Activated T-cell treated with anti-CD3 and anti-CD28 coated beads, Interleukin-2, amount 50 U/mL, for 72 hours (primary cell): Measurements from ENCODE around the gene BUD31. TPM values are rescaled to one million over a fixed set of nuclear protein-coding genes. Genes with fewer than 3 reads are reported as not detected.
A peak's percentile ranks its signal among the peaks of the same experiment; 100 is the strongest.

Experiments used
- ATAC-seq, 2 donors: fragments of 150-1000 bp; cut with Tn5 transposase; replicated peaks in 1 of 2; 2 replicates each; pipeline ENCODE4 v1.10.0; 2021; ENCODE audit warnings: moderate library complexity in 2 of 2, mild to moderate bottlenecking in 1 of 2
- DNase-seq, 2 donors: peaks; one replicate each; pipeline ENCODE4 v3.0.0; 2021 to 2022; ENCODE audit warnings: mixed read lengths in 1 of 2
- H3K27ac Mint-ChIP-seq: one replicate; pipeline ENCODE4 v1.8.0; 2022; ENCODE audit warnings: mild to moderate bottlenecking, moderate library complexity, mixed read lengths
- H3K27me3 Mint-ChIP-seq: one replicate; pipeline ENCODE4 v1.8.0; 2022; ENCODE audit warnings: low read depth, mixed read lengths
- H3K36me3 Mint-ChIP-seq, 2 donors: one replicate each; pipeline ENCODE4 v1.8.0; 2022; ENCODE audit warnings: mixed read lengths in 2 of 2, mild to moderate bottlenecking in 1 of 2; ENCODE audit not compliant: insufficient read depth in 2 of 2
- H3K4me1 Mint-ChIP-seq: one replicate; pipeline ENCODE4 v1.8.0; 2022; ENCODE audit warnings: low read depth, mixed read lengths
- H3K4me3 Mint-ChIP-seq, 2 donors: one replicate each; pipeline ENCODE4 v1.8.0; 2022; ENCODE audit warnings: mild to moderate bottlenecking in 2 of 2, mixed read lengths in 2 of 2, moderate library complexity in 2 of 2
- H3K9me3 Mint-ChIP-seq, 2 donors: one replicate each; pipeline ENCODE4 v1.8.0; 2022; ENCODE audit warnings: mixed read lengths in 2 of 2
- total RNA-seq, 2 donors: library from RNA; stranded (reverse); gene quantifications; one replicate each; pipeline ENCODE4 v1.2.3, GENCODE V29; 2022

The BUD31 gene
- 100 to 1,000 TPM; 218 to 228 TPM for total RNA-seq

DNA sequence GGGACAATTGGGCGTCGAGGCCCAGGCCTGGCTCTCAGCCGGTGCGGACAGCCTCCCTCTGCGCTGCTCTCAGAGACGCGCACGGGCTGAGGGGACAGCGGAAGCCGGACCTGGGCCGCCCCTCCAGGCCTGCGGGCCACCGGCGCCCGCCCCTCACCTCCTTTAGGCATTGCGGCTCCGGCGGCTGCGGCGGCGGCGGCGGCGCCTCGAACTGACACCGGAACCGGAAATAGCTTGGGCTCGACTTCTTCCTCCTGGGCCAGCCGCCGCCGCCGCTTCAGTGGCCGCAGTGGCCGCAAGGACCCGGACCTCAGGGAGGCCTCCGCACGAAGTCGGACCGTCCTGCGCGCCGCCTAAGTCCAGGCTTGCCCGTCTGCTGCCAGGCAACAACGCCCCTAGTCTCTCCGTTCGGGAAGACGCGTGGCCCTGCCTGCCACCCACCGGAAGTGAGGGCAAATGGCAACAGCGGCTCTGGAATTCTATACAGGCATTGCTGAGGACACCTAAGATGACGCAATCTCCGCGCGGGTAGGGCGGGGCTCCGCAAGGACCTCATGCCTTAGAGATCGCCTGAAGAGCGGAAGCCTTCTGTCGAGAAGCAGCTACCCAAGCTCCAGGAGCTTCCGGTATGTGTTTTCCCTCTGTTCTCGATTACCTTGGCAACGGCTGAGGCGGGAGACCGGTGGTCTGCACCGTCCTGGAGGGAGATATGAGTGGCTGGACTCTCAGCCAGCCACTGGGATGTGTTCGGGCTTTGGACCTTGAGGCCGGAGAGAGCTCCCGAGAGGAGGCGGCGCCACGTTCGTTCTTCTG, at the start of gene BUD31, which contains the start of gene PDAP1:
Gene BUD31, plus strand, starts transcription at position 591 of the 813 bp plus-strand sequence. CDS start 2,124 bp downstream, outside the sequence.
Gene PDAP1, minus strand, starts transcription at position 219 of the 813 bp plus-strand sequence. Its CDS starts 49 bp downstream, at position 170.
- Mint-ChIP-seq H3K36me3 (peaks cover 22 to 27% of the 10 kb centered on the region in 2 donors), H3K27ac (peak within 1 kb of the TSS; percentile 94), H3K9me3 (no peaks in the 10 kb centered on the region), H3K4me3 (peak within 1 kb of the TSS; percentile 95), H3K27me3 (no peaks in the 10 kb centered on the region), H3K4me1 (peaks cover 52% of the 10 kb centered on the region)
- ATAC-seq (peak; percentile 88 to 89), DNase-seq (peak; percentile 90 to 95)

DNA sequence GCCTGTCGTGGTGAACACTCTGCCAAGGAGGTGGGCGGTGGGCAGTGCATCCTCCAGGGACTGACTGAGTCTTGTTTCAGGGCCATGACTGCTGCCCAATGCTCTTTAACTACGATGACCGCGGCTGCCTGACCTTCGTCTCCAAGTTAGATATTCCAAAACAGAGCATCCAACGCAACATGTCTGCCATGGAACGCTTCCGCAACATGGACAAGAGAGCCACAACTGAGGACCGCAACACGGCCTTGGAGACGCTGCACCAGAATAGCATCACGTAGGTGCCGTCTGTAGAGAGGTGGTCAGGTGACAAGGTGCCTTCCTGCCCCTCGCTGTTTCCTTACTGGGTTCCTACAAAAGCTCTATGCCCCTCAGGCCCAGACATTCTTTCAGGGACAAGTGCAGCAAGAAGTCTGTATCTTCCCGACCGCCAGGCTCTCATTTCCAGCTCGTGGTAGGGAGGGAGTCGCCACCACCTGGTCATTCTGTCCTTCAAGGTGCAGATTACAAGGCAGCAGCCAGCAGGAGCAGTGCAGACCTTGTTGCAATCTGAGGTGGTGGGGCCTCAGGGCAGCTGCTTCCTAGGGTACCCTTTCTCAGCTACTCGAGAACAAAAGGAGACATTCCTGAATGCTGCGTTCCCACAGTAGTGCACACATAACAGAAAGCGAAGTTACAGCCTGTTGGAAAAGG, 49.2 kb upstream of the BUD31 start:
- H3K4me3 Mint-ChIP-seq = no peak overlapping the region
- peaks cover 4 to 19% of the 10 kb centered on the region in 2 donors for H3K36me3 Mint-ChIP-seq
- H3K27ac Mint-ChIP-seq = no peak overlapping the region
- DNase-seq = no peak
- no peaks in the 10 kb centered on the region for H3K9me3 Mint-ChIP-seq
- H3K4me1 Mint-ChIP-seq = no peaks in the 10 kb centered on the region
- no peaks in the 10 kb centered on the region for H3K27me3 Mint-ChIP-seq
- ATAC-seq = no peak

DNA sequence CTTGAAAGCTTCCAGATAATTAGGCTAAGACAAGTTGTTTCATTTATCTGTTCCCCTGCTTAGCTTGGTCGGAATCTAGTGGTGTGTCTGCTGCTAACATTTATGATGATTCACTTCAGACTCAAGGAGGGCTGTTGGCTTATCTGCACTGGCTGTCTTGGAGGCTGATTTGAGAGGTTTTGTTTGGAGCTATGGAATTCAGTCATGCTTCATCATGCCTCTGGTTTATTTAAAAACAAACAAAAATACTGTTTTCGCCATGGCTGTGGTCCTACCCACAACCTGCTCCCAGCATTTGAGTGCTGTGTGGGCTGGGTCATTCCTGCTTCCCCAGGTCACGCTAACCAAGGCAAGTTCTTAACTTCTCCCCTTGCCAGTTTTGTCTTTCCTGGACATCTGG, 46.0 kb upstream of the BUD31 start:
- no peaks in the 10 kb centered on the region for H3K4me1 Mint-ChIP-seq
- no peak for ATAC-seq
- no peak overlapping the region for H3K27ac Mint-ChIP-seq
- no peaks in the 10 kb centered on the region for H3K27me3 Mint-ChIP-seq
- H3K4me3 Mint-ChIP-seq = no peak overlapping the region
- peaks cover 2 to 23% of the 10 kb centered on the region in 2 donors for H3K36me3 Mint-ChIP-seq
- H3K9me3 Mint-ChIP-seq = no peaks in the 10 kb centered on the region
- DNase-seq = no peak

DNA sequence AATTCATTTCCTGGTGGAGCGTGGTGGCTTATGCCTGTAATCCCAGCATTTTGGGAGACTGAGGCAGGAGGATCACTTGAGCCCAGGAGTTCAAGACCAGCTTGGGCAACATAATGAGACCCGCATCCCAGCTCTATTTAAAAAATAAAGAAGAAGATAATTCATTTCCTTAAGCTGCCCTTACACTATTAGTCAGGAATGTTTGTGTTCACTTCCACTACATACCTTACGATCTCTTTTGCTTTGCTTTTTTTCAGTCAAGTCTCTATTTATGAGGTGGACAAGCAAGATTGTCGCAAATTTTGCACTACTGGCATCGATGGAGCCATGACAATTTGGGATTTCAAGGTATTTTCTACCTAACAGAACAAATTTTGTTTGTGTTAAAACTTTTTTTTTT, 45.5 kb upstream of the BUD31 start:
- peaks cover 2 to 18% of the 10 kb centered on the region in 2 donors for H3K36me3 Mint-ChIP-seq
- H3K4me3 Mint-ChIP-seq = no peak overlapping the region
- no peak for DNase-seq
- H3K9me3 Mint-ChIP-seq = no peaks in the 10 kb centered on the region
- H3K27ac Mint-ChIP-seq = no peak overlapping the region
- H3K4me1 Mint-ChIP-seq = no peaks in the 10 kb centered on the region
- ATAC-seq = no peak
- H3K27me3 Mint-ChIP-seq = no peaks in the 10 kb centered on the region

DNA sequence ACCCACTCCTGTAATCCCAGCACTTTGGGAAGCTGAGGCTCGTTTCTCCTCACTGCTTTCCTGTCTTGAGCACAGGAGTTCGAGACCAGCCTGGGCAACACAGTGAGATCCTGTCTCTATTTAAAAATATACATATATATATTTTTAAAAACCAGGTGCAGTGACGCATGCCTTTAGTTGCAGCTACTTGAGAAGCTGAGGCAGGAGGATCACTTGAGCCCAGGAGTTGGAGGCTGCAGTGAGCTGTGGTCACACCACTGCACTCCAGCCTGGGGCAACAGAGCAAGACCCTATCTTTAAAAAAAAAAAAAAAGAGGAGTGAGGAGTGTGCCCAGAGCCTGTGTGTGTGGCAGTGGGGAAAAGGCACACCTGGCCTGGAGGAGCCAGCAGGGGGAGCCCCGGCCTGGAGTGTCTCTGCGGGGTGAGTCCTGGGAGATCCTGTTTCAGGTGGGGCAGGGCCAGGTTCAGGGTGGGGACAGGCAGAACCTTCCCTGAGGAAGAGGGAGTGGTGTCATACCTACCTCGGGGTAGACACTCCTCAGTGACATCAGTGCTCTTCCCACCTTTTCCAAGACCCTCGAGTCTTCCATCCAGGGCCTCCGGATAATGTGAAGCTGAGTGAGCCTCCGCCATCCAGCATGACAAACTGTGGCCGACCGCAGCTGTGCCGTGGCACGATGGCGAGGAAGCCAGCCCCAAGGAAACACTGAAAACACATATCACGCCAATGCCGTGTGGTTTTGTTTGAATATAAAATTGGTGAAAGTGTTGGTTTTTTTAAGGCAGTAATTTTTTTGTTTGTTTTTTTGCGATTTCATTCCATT, 43.2 kb upstream of the BUD31 start:
- peak; percentile 54 to 60 for DNase-seq
- ATAC-seq = peak; percentile 63 to 67
- Mint-ChIP-seq H3K36me3 (peaks cover 2 to 14% of the 10 kb centered on the region in 2 donors), H3K9me3 (no peaks in the 10 kb centered on the region), H3K4me1 (peaks cover 4% of the 10 kb centered on the region), H3K4me3 (no peak overlapping the region), H3K27ac (no peak overlapping the region), H3K27me3 (no peaks in the 10 kb centered on the region)

DNA sequence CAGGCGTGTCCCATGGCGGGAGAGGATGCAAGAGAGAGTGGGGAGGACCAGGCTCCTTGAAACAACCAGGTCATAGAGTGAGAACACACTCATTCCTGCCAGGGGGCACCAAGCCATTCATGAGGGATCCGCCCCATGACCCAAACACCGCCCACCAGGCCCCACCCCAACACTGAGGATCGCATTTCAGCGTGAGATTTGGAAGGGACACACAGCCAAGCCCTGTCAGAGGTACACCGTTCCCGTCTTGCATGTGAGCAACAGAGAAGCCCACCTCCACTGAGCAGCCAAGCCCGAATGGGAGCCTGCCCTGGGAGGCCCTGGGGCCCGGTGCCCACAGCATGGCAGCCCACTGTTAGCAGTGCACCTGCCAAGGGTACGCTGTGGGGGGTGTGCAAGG, 42.1 kb upstream of the BUD31 start:
- DNase-seq (no peak), ATAC-seq (no peak)
- H3K9me3 Mint-ChIP-seq = no peaks in the 10 kb centered on the region
- no peak overlapping the region for H3K27ac Mint-ChIP-seq
- peaks cover 0 to 14% of the 10 kb centered on the region in 2 donors for H3K36me3 Mint-ChIP-seq
- H3K27me3 Mint-ChIP-seq = no peaks in the 10 kb centered on the region
- peaks cover 4% of the 10 kb centered on the region for H3K4me1 Mint-ChIP-seq
- H3K4me3 Mint-ChIP-seq = no peak overlapping the region

DNA sequence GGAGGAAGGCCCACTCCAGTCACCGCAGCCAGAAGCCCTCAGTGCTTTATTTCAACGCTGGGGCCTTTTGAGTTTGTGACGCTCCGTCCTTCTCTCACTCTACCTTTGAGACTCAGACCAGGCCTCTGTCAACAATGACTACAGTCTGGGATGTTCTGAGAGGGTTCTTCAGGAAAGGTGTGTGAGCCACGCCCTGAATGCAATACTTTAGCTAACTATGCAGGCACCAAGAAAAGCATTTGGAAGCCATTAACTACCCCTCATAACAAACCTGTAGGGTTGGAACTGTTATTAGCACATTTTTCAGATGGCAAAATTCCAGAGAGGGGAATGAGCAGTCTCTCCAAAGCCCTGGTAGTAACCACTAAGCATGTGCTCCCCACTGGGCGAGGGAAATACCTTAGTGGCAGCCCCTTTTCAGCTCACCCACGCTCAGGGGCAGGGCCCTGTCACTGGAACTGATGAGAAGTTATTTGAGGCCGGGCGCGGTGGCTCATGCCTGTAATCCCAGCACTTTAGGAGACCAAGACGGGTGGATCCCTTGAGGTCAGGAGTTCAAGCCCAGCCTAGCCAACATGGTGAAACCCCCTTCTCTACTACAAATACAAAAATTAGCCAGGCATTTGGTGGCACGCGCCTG, 39.9 kb upstream of the BUD31 start:
- no peak overlapping the region for H3K27ac Mint-ChIP-seq
- peaks cover 12% of the 10 kb centered on the region for H3K4me1 Mint-ChIP-seq
- H3K27me3 Mint-ChIP-seq = no peaks in the 10 kb centered on the region
- no peak overlapping the region for H3K4me3 Mint-ChIP-seq
- no peak for ATAC-seq
- DNase-seq = no peak
- peaks cover 0 to 10% of the 10 kb centered on the region in 2 donors for H3K36me3 Mint-ChIP-seq
- no peaks in the 10 kb centered on the region for H3K9me3 Mint-ChIP-seq

DNA sequence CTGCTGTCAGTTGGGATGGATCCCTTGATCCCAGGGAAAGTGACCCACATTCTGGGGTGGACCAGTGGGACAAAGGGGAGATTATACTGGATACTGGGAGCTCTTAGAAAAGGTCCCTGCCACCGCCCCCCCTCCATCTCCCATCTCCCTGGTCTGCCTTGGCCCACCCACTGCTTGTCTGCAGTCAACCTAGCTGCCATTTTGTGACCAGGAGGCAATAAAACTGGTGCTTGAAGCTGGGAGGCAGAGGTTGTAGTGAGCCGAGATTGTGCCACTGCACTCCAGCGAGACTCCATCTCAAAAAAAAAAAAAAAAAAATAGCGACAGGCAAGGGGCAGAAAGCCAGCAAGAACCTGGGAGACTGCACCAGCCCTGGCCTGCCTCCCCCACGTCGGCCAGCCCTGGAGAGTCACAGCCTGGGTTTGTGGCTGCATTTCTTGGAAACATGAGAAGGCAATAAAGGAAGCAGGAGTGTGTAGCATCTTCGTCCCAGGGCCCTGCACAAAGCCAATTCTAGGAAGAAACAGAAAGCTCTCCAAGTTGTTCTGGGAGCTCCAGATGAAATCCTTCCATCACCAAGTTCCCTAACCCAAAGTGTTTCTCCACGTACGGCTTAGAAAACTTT, 38.9 kb upstream of the BUD31 start:
- Mint-ChIP-seq H3K4me1 (peaks cover 12% of the 10 kb centered on the region), H3K27me3 (no peaks in the 10 kb centered on the region), H3K9me3 (no peaks in the 10 kb centered on the region), H3K4me3 (no peak overlapping the region), H3K27ac (peak overlapping the region; percentile 42), H3K36me3 (peaks cover 0 to 6% of the 10 kb centered on the region in 2 donors)
- no peak for DNase-seq
- no peak for ATAC-seq

DNA sequence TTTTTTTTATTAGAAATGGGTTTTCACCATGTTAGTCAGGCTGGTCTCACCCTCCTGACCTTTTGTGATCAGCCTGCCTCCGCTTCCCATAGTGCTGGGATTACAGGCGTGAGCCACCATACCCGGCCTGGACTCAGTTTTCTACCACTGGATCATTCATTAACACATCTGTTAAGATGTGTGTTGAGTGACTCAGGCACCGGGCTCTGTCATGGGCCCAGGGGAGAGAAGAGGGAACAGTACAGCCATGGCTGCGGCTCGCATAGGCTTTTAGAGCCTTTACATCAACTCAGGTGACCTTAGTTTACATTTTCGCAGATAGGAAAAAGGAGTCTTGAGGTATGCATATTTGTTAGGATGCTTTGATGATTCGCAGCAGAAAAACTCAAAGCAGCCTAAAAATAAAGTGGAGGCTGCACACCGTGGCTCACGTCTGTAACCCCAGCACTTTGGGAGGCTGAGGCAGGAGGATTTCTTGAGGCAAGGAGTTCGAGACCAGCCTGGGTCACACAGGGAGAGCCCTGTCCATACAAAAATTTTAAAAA, 37.3 kb upstream of the BUD31 start:
- H3K9me3 Mint-ChIP-seq = no peaks in the 10 kb centered on the region
- peaks cover 18% of the 10 kb centered on the region for H3K4me1 Mint-ChIP-seq
- DNase-seq (no peak), ATAC-seq (no peak)
- H3K4me3 Mint-ChIP-seq = no peak overlapping the region
- no peak overlapping the region for H3K27ac Mint-ChIP-seq
- no peaks in the 10 kb centered on the region for H3K36me3 Mint-ChIP-seq
- H3K27me3 Mint-ChIP-seq = no peaks in the 10 kb centered on the region

DNA sequence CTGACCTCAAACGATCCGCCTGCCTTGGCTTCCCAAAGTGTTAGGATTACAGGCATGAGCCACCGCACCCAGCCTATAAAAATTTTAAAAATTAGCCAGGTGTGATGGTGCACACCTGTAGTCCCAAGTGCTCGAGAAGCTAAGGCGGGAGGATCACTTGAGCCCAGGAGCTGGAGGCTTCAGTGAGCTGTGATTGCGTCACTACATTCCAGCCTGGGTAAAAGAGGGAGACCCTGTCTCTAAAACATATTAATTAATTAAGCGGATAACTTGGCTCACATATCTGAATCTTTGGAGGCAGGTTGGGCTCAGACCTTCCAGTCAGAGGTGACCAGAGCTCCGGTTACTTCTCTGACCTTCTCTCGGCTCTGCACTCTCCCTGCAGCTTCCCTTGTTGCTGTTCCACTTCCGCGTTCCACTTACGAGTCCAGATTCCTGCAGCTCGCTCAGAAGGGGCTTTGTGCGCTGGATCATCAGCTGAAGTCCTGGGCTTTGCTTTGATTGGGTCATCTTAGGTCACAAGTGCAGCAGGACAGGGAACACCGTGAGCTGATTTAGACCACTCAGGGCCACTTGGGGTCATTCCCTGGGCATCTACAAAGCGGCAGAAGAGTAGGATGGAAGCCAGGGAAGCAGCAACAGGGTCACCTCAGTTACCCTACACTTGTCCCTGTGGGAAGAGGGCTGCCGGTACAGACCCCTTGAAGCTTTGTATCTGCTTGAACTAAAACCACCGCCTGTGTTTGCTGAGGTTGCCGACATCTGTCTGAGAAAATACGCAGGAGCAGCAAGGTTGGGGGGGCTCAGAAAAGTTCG, 36.3 kb upstream of the BUD31 start:
- Mint-ChIP-seq H3K27me3 (no peaks in the 10 kb centered on the region), H3K9me3 (no peaks in the 10 kb centered on the region), H3K36me3 (peaks cover 0 to 3% of the 10 kb centered on the region in 2 donors), H3K27ac (peak overlapping the region; percentile 32), H3K4me1 (peaks cover 28% of the 10 kb centered on the region), H3K4me3 (peak overlapping the region; percentile 86 to 87)
- ATAC-seq (no peak), DNase-seq (no peak)
